Ectodermal cell (in vitro differentiated cells): ENCODE data around the gene ME1.
"Not testable (repeated sequence)": the region's sequence is repeated elsewhere in the genome, so short reads cannot be mapped to it uniquely, and the experiment has no call there.

Experiments used
- H3K27ac ChIP-seq: 2 replicates; pipeline ENCODE4 v1.7.0; 2013; ENCODE audit warnings: mild to moderate bottlenecking, low read depth, low read length; ENCODE audit not compliant: insufficient read depth, poor library complexity, severe bottlenecking
- H3K27me3 ChIP-seq: 2 replicates; pipeline ENCODE4 v1.7.0; 2013; ENCODE audit warnings: mild to moderate bottlenecking, low read length; ENCODE audit not compliant: insufficient read depth, control insufficient read depth, poor library complexity, severe bottlenecking
- H3K36me3 ChIP-seq: one replicate; pipeline ENCODE4 v1.7.0; 2013; ENCODE audit warnings: low read length; ENCODE audit not compliant: control insufficient read depth, insufficient read depth
- H3K4me1 ChIP-seq: one replicate; pipeline ENCODE4 v1.7.0; 2013; ENCODE audit warnings: low read length; ENCODE audit not compliant: control insufficient read depth, insufficient read depth
- H3K4me3 ChIP-seq: 2 replicates; pipeline ENCODE4 v1.7.0; 2013; ENCODE audit warnings: low read depth, low read length, control low read depth; ENCODE audit not compliant: insufficient read depth
- H3K9me3 ChIP-seq: 2 replicates; pipeline ENCODE4 v1.7.0; 2013; ENCODE audit warnings: mild to moderate bottlenecking, low read length, moderate library complexity; ENCODE audit not compliant: control insufficient read depth
- WGBS, 2 experiments: methylation state at CpG; one replicate each; pipeline ENCODE4 v1.1.7; 2013; ENCODE audit warnings: missing lambda C conversion rate in 2 of 2; 5-methylcytosine and 5-hydroxymethylcytosine counted together

The ME1 gene

DNA sequence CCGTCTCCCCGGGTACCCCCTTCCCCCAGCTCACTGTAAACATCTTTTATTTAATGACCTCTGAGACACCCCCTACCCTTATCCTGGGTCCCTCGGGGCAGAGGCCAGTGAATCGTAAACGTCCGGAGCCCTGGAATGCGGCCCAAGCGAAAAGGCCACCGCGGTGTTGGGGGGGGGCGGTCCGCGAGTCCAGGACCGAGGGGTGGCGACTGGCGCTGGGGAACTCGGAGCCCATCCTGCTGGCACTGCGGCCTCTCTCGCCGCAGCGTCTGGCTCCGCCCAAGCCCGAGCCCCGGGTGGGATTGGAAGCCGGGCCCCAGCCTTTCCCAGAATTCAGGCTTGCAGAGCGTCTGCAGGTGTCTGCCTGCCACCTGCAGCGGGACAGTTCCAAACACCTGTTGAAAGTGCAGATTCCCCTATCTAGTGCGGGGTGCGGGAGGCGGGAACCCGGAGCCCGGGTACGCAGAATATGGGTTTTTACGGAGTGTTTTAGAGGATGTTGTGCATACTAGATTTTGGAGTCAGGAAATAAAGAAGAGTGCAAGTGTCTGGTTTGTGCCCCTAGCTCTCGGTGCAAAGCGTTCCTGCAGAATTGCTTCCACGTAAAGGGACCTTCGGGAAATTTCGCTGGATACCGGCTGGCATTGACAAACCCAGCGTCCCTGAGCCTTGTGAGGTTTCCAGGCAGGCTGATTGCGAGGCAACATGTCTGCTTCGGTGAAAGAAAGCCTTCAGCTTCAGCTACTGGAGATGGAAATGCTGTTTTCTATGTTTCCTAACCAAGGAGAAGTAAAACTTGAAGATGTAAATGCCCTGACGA lies 236.9 kb downstream of the ME1 start:
- H3K36me3 ChIP-seq: peaks cover 14% of the 10 kb centered on the region
- H3K27ac ChIP-seq: peak overlapping the region; percentile 65
- H3K4me1 ChIP-seq: peaks cover 2% of the 10 kb centered on the region
- no peaks in the 10 kb centered on the region for H3K27me3 ChIP-seq
- 3% methylated on average over 44 of the region's 44 CpGs for WGBS, 2 experiments
- H3K4me3 ChIP-seq: peak overlapping the region; percentile 93
- H3K9me3 ChIP-seq: no peaks in the 10 kb centered on the region

DNA sequence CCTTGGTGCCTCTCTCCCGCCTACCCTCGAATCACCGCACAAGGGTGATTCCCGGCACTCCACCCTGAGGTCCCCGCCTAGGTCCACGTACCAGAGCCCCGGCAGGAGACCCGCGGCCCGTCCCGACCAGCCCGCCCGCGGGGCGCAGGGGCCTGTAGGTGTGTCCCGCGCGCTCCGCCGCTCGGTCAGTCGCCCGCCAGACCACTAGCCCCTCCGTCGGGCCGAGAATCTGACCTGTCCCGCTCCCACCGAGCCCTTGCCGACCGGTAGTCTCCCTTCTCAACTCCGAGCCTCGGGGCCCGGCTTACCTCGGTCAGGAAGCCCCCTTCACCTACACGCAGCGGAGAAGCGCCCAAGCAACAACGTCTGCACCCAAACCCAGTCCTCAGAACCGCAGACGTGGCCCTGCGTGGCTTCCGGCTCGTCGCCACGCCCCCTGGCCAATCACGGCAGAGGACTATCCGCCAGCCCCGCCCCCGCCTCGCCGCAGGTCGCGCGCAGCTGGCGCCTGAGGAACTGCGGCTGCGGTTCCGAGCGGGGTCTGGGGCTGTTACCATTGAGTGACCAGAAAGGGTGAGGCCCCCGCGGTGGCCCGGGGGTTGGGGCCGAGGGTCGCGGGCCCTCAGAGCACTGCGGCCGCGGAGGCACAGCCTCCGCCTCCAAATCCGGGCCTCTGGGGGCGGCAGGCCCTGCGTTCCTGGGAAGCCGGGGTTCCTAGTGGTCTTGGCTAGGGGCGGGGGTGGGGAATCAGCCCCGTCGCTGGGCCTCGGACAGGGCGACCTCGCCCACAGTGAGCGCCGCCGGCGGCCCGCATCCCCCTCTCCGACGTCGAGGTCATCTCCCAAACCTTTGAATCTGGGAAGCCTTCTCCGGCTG lies 237.7 kb downstream of the ME1 start, which contains the start of the genes PGM3 and RWDD2A:
Gene PGM3 (minus strand): TSS at position 395 of the 876 bp plus-strand sequence. CDS start 2,253 bp downstream, outside the sequence.
Gene RWDD2A (plus strand): TSS at position 487 of the 876 bp plus-strand sequence. CDS start 1,095 bp downstream, outside the sequence.
- WGBS, 2 experiments: 0% methylated on average over 88 of the region's 88 CpGs
- no peaks in the 10 kb centered on the region for H3K27me3 ChIP-seq
- peak within 1 kb of the TSS; percentile 65 for H3K27ac ChIP-seq
- H3K4me1 ChIP-seq: peaks cover 2% of the 10 kb centered on the region
- H3K9me3 ChIP-seq: no peaks in the 10 kb centered on the region
- H3K36me3 ChIP-seq: peaks cover 14% of the 10 kb centered on the region
- H3K4me3 ChIP-seq: peak within 1 kb of the TSS; percentile 93

DNA sequence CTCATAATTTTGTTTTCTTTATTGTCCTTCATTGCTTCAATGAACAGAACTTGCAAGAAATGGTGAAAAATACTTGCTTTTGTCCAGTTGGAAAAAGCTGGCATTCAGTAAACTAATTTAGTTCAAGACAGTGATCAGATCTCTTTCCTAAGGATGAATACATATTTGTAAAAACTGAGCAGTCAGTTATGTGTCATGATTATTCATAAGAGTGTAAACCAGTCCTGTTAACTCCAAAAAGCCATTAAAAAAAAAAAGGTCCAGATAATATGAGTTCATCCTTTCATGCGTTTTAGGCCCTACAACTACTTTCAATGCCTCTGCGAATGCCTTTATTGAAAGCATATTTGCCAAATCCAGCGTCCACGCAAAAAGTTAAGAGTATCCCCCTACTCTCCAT lies 238.4 kb downstream of the ME1 start:
- peaks cover 2% of the 10 kb centered on the region for H3K4me1 ChIP-seq
- WGBS, 2 experiments: 0 to 1% methylated on average over 4 of the region's 4 CpGs
- H3K36me3 ChIP-seq: peaks cover 14% of the 10 kb centered on the region
- no peaks in the 10 kb centered on the region for H3K27me3 ChIP-seq
- no peaks in the 10 kb centered on the region for H3K9me3 ChIP-seq
- H3K27ac ChIP-seq: no peak overlapping the region
- peak overlapping the region; percentile 93 for H3K4me3 ChIP-seq

GRCh38 chr6:83191974-83192373 lies 238.9 kb downstream of the ME1 start:
- Histone ChIP-seq H3K36me3 (peaks cover 14% of the 10 kb centered on the region), H3K4me3 (peak overlapping the region; percentile 93)
- H3K27ac ChIP-seq, H3K4me1 ChIP-seq, H3K27me3 ChIP-seq, H3K9me3 ChIP-seq: not testable (repeated sequence)
- 84 to 88% methylated on average over 18 of the region's 18 CpGs for WGBS, 2 experiments

DNA sequence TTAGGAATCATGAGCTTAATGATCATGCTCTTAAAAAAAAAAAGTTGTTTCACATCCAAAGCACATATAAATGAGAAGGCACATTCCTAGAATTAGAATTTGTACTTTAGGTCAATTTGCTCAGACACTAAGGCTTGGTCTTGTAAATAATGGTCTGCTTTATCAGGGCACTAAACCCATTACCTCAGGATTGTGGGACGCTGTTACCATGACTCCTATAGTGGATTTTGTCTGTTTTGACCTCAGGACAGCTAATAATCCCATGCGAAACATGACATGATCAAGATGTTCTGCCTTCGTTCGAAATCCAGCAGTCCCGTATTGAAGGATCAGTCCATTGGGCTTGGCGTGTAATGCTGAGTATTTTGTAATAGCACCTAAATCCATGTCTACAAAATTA lies 240.2 kb downstream of the ME1 start:
- H3K36me3 ChIP-seq: peaks cover 7% of the 10 kb centered on the region
- no peaks in the 10 kb centered on the region for H3K9me3 ChIP-seq
- H3K27me3 ChIP-seq: no peaks in the 10 kb centered on the region
- peaks cover 2% of the 10 kb centered on the region for H3K4me1 ChIP-seq
- 95 to 96% methylated on average over 6 of the region's 6 CpGs for WGBS, 2 experiments
- no peak overlapping the region for H3K4me3 ChIP-seq
- H3K27ac ChIP-seq: no peak overlapping the region

GRCh38 chr6:83188501-83188900 lies 242.3 kb downstream of the ME1 start:
- WGBS, 2 experiments: 90 to 91% methylated on average over 3 of the region's 3 CpGs
- Histone ChIP-seq H3K36me3 (peaks cover 6% of the 10 kb centered on the region), H3K4me3 (no peak overlapping the region), H3K27ac (no peak overlapping the region), H3K27me3 (no peaks in the 10 kb centered on the region), H3K4me1 (no peaks in the 10 kb centered on the region), H3K9me3 (no peaks in the 10 kb centered on the region)

DNA sequence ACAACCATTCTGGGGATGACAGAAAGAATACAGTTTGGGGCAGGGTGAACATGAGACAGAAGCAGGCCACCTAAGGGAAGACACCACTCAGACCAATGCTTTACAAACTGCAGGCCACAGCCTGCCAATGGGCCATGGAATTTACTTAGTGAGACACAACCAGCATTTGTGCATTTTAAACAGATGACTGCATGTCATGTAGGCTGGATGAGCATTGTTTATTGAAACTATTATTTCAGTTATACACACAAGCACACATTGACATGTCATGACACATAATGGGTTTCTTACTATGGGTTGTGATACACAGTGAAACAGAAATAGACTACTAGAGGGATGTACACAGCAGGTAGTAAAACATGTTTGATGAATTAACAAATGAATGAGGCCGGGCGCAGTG lies 245.8 kb downstream of the ME1 start:
- Histone ChIP-seq H3K27ac (no peak overlapping the region), H3K4me3 (no peak overlapping the region), H3K4me1 (no peaks in the 10 kb centered on the region), H3K9me3 (no peaks in the 10 kb centered on the region), H3K27me3 (no peaks in the 10 kb centered on the region), H3K36me3 (peaks cover 18% of the 10 kb centered on the region)
- WGBS, 2 experiments: 88 to 99% methylated on average over 2 of the region's 2 CpGs

GRCh38 chr6:83183082-83183828 lies 247.6 kb downstream of the ME1 start:
- H3K4me3 ChIP-seq: no peak overlapping the region
- H3K36me3 ChIP-seq: peaks cover 25% of the 10 kb centered on the region
- H3K9me3 ChIP-seq: no peaks in the 10 kb centered on the region
- no peak overlapping the region for H3K27ac ChIP-seq
- no peaks in the 10 kb centered on the region for H3K4me1 ChIP-seq
- WGBS, 2 experiments: 87% methylated on average over 9 of the region's 9 CpGs
- H3K27me3 ChIP-seq: no peaks in the 10 kb centered on the region

DNA sequence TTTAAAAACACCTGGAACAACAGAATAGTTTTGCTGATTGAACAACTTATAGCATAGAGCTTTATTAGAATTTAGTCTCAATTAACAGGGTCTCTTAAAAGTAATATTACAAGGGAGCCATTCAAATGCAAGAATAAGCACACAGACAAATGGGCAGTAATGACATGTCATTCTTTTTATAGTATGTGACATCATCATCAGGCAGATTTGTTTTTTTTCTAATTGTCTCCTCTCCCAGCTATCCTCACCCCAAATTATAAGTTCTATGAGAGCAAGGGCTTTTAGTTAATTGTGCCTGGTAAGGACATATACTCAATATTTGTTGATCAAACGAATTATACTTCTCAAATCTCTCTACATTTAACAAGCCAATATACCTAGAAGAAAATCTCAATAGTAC lies 248.7 kb downstream of the ME1 start:
- H3K4me1 ChIP-seq: no peaks in the 10 kb centered on the region
- H3K4me3 ChIP-seq: no peak overlapping the region
- WGBS, 2 experiments: 88 to 100% methylated on average over 1 of the region's 1 CpG
- no peaks in the 10 kb centered on the region for H3K27me3 ChIP-seq
- no peak overlapping the region for H3K27ac ChIP-seq
- H3K9me3 ChIP-seq: no peaks in the 10 kb centered on the region
- H3K36me3 ChIP-seq: peaks cover 25% of the 10 kb centered on the region
